Measurements from ENCODE around the gene VPS4B.

Gene VPS4B

GRCh38 chr18:63431180-63431579 is 8.9 kb upstream of the VPS4B start:
- no peak for DNase-seq
- H3K4me2 ChIP-seq (ENCODE audit: low read depth, low read length) = no peak overlapping the region
- H3K9me3 ChIP-seq (replicated peaks; ENCODE audit: insufficient read depth, low read length) = no peaks in the 10 kb centered on the region
- no peaks in the 10 kb centered on the region for H3K9me2 ChIP-seq (replicated peaks; ENCODE audit: insufficient read depth, low read length)
- no peak for TF ChIP-seq CTCF (IDR thresholded peaks at IDR 0.05; ENCODE audit: low read length)
- no peak for TF ChIP-seq EZH2phosphoT487 (IDR thresholded peaks at IDR 0.05; ENCODE audit: low read length)
- no peaks in the 10 kb centered on the region for H3F3A ChIP-seq (ENCODE audit: insufficient read depth, low read length)
- H4K20me1 ChIP-seq (ENCODE audit: insufficient read depth, low read length) = no peaks in the 10 kb centered on the region
- no peak overlapping the region for H2AFZ ChIP-seq (ENCODE audit: low read length)
- no peaks in the 10 kb centered on the region for H3K36me3 ChIP-seq (replicated peaks; ENCODE audit: insufficient read depth, low read length)
- H3K4me3 ChIP-seq (ENCODE audit: low read length) = no peak overlapping the region
- no peaks in the 10 kb centered on the region for H3K4me1 ChIP-seq (ENCODE audit: low read length)
- H3K9ac ChIP-seq (ENCODE audit: low read length) = no peak overlapping the region
- H3K27me3 ChIP-seq (replicated peaks; ENCODE audit: insufficient read depth, low read length) = no peaks in the 10 kb centered on the region
- no peaks in the 10 kb centered on the region for H3K79me2 ChIP-seq (ENCODE audit: low read length)
- H3K27ac ChIP-seq (ENCODE audit: low read length) = no peak overlapping the region

GRCh38 chr18:63430526-63430925 is 8.2 kb upstream of the VPS4B start:
- H3K79me2 ChIP-seq (ENCODE audit: low read length) = no peaks in the 10 kb centered on the region
- H3K27ac ChIP-seq (ENCODE audit: low read length) = no peak overlapping the region
- H3K36me3 ChIP-seq (replicated peaks; ENCODE audit: insufficient read depth, low read length) = no peaks in the 10 kb centered on the region
- no peak overlapping the region for H2AFZ ChIP-seq (ENCODE audit: low read length)
- H4K20me1 ChIP-seq (ENCODE audit: insufficient read depth, low read length) = no peaks in the 10 kb centered on the region
- no peaks in the 10 kb centered on the region for H3K9me3 ChIP-seq (replicated peaks; ENCODE audit: insufficient read depth, low read length)
- no peak for DNase-seq
- TF ChIP-seq EZH2phosphoT487 (IDR thresholded peaks at IDR 0.05; ENCODE audit: low read length) (no peak), CTCF (IDR thresholded peaks at IDR 0.05; ENCODE audit: low read length) (no peak), EZH2 (optimal IDR thresholded peaks at IDR 0.05; ENCODE audit: low read depth, low read length) (no peak)
- H3K4me1 ChIP-seq (ENCODE audit: low read length) = no peaks in the 10 kb centered on the region
- H3K9me2 ChIP-seq (replicated peaks; ENCODE audit: insufficient read depth, low read length) = no peaks in the 10 kb centered on the region
- no peak overlapping the region for H3K9ac ChIP-seq (ENCODE audit: low read length)
- no peaks in the 10 kb centered on the region for H3F3A ChIP-seq (ENCODE audit: insufficient read depth, low read length)
- no peak overlapping the region for H3K4me2 ChIP-seq (ENCODE audit: low read depth, low read length)
- H3K27me3 ChIP-seq (replicated peaks; ENCODE audit: insufficient read depth, low read length) = no peaks in the 10 kb centered on the region
- H3K4me3 ChIP-seq (ENCODE audit: low read length) = no peak overlapping the region

- Histone ChIP-seq H3K4me2 (ENCODE audit: low read depth, low read length) (no peak overlapping the region), H3F3A (ENCODE audit: insufficient read depth, low read length) (0 out of 2 replicates have a peak, but pooled peaks cover 6% of the 10 kb centered on the region), H3K36me3 (replicated peaks; ENCODE audit: insufficient read depth, low read length) (no peaks in the 10 kb centered on the region), H3K4me1 (ENCODE audit: low read length) (0 out of 2 replicates have a peak, but pooled peaks cover 4% of the 10 kb centered on the region), H2AFZ (ENCODE audit: low read length) (no peak overlapping the region), H3K4me3 (ENCODE audit: low read length) (no peak overlapping the region), H3K79me2 (ENCODE audit: low read length) (no peaks in the 10 kb centered on the region), H3K27me3 (replicated peaks; ENCODE audit: insufficient read depth, low read length) (no peaks in the 10 kb centered on the region), H4K20me1 (ENCODE audit: insufficient read depth, low read length) (no peaks in the 10 kb centered on the region), H3K9me3 (replicated peaks; ENCODE audit: insufficient read depth, low read length) (no peaks in the 10 kb centered on the region), H3K9ac (ENCODE audit: low read length) (no peak overlapping the region), H3K27ac (ENCODE audit: low read length) (no peak overlapping the region), H3K9me2 (replicated peaks; ENCODE audit: insufficient read depth, low read length) (no peaks in the 10 kb centered on the region)
- no peak for TF ChIP-seq CTCF (IDR thresholded peaks at IDR 0.05; ENCODE audit: low read length)
- TF ChIP-seq EZH2phosphoT487 (IDR thresholded peaks at IDR 0.05; ENCODE audit: low read length) = no peak
- no peak for TF ChIP-seq EZH2 (optimal IDR thresholded peaks at IDR 0.05; ENCODE audit: low read depth, low read length)
- DNase-seq = no peak
Measured at GRCh38 chr18:63427558-63427957, 5.3 kb upstream of the VPS4B start.

Data from MM.1S (cell line).